ENCODE results near the gene WDHD1. TPM values are rescaled to one million over a fixed set of nuclear protein-coding genes. Genes with fewer than 3 reads are reported as not detected.
"Not testable (repeated sequence)": the region's sequence is repeated elsewhere in the genome, so short reads cannot be mapped to it uniquely, and the experiment has no call there.

WDHD1 gene
- total RNA-seq, 2 experiments from 2014 or later = 45.9 to 46.6 TPM

DNA sequence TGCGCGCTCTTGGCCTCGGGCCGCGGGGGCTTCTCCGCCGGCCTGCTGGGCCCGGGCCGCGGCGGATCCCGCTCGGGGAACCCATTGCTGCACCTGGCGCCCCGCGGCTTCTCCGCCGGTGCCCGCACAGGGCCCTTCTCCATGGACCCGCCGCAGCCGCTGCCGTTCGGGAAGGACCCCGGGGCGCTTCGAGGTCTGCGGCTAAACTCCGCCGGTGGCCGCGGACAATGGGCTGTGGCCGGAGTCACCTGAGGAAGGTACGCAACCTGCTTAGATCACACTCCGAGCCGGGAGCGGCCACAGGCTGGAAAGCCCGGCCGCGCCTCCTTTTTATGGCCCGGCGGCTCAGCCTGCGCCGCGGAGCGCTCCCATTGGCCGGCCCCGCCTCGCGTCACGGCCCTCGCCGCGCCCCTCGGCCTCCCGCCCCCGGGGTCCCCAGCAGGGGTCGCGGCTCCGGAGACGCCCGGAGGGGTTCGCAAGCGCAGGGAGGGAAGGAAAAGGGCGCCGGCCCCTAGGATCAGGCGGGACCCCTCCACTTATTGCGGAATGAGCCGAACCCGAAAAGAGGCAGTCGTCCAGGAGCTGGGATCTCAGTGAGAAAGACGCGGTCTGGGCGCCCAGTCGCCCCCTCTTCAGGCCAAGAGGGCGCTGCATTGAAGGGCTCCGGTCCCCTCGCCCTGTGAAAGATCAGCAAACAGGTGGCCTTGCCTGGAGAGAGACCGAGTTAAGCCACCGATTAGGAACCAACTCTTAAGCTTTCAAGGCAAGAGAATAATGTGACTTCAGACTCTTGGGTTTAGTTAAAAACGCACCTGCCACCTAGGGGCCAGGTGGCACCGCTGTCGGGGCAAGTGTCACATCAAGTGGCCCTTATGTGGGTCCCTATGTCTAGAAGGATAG lies 124.1 kb downstream of the WDHD1 start, which contains the start of gene GCH1:
GCH1 (minus strand) TSS at position 306 of the 900 bp plus-strand sequence; CDS start at position 143, 163 bp downstream.
- CTCF ChIA-PET = interaction anchor here (0.9 to 4.5 kb wide), 17 partner anchors 9 to 430 kb away, joined by 3 to 39 read pairs (median 6); no protein-coding TSS in a partner anchor
- peak; percentile 81 for ATAC-seq
- peak within 1 kb of the TSS; percentile 90 for H3K4me3 Mint-ChIP-seq
- H3K36me3 Mint-ChIP-seq (ENCODE audit: low read depth) = peaks cover 20% of the 10 kb centered on the region
- H3K4me1 Mint-ChIP-seq (ENCODE audit: low read depth) = peaks cover 48% of the 10 kb centered on the region
- H3K9me3 Mint-ChIP-seq (ENCODE audit: insufficient read depth) = peaks cover 3% of the 10 kb centered on the region
- POLR2A ChIA-PET = interaction anchor here (0.6 to 2.9 kb wide), 8 partner anchors 9 to 392 kb away, joined by 3 to 26 read pairs (median 3); partner anchors contain the start of gene SAMD4A
- H3K27ac Mint-ChIP-seq = peak within 1 kb of the TSS; percentile 91
- H3K27me3 Mint-ChIP-seq (ENCODE audit: low read depth) = no peaks in the 10 kb centered on the region
- DNase-seq = peak; percentile 79

DNA sequence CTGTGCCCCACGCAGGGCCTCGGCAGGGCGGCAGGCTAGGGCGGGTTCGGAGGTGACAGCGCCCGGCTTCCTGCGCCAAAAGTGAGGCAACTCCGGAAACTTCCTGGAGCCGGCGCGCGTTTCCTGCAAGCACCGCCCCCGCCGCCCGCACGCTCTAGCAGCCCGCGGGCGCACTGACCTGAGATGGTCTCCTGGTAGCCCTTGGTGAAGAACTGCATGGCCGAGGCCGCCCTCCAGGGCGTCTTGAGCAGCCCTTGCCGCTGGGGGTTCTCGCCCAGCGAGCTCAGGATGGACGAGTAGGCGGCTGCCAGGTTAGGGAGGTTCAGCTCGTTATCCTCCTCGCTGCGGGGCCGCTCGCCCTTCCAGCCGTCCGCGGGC lies 124.8 kb downstream of the WDHD1 start:
- no peaks in the 10 kb centered on the region for H3K27me3 Mint-ChIP-seq (ENCODE audit: low read depth)
- H3K9me3 Mint-ChIP-seq (ENCODE audit: insufficient read depth) = peaks cover 3% of the 10 kb centered on the region
- DNase-seq (peak; percentile 88), ATAC-seq (peak; percentile 71)
- H3K36me3 Mint-ChIP-seq (ENCODE audit: low read depth) = peaks cover 24% of the 10 kb centered on the region
- H3K27ac Mint-ChIP-seq = peak overlapping the region; percentile 91
- peak overlapping the region; percentile 90 for H3K4me3 Mint-ChIP-seq
- ChIA-PET CTCF (interaction anchor here (1.0 to 4.5 kb wide), 8 partner anchors 8 to 126 kb away, joined by 3 to 39 read pairs (median 7); no protein-coding TSS in a partner anchor), POLR2A (interaction anchor here (0.6 to 2.9 kb wide), 6 partner anchors 17 to 392 kb away, joined by 3 to 26 read pairs (median 4); partner anchors contain the start of gene SAMD4A)
- peaks cover 48% of the 10 kb centered on the region for H3K4me1 Mint-ChIP-seq (ENCODE audit: low read depth)

DNA sequence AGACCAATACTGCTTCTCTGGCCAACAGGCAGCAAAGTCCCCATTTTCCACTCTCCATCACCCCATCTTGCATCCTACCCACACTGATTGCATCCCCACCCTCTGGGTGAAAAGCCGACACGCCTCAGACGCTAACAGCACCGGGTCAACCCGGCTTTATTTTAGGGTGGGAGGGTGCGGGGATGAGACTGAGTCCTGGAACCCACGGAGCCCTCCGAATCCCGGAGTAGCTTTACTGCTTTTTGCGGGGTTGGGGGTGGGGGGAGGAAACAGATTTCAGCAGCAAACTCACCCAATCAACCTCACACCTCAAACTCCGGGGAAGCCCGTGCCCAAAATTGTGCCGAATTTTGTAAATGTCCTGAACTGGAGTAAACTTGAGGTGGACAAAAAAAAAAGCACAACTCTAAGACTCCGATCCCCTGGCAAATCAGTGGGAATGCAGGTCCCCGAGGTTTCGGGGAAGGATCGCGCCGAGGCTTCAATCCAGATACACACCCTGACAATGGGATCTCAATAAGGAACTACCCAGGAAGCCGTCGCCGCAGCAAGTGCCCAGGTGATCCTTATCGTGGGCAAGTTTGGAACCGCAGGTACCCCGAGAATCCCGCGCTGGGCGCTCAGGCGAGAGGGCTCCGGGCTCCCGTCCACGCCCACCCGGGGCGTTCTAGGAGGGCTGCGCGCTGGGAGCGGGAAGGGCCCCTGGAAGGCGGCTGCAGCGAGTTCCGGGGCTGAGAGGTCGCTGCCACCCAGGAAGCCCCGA lies 125.3 kb downstream of the WDHD1 start:
- CTCF ChIA-PET = interaction anchor here (0.8 to 4.5 kb wide), 7 partner anchors 9 to 460 kb away, joined by 3 to 39 read pairs (median 8); partner anchors contain the start of gene CNIH1
- Mint-ChIP-seq H3K27me3 (ENCODE audit: low read depth) (no peaks in the 10 kb centered on the region), H3K4me3 (peak overlapping the region; percentile 90), H3K4me1 (ENCODE audit: low read depth) (peaks cover 42% of the 10 kb centered on the region), H3K27ac (peak overlapping the region; percentile 91), H3K36me3 (ENCODE audit: low read depth) (peaks cover 24% of the 10 kb centered on the region), H3K9me3 (ENCODE audit: insufficient read depth) (peaks cover 3% of the 10 kb centered on the region)
- DNase-seq = peak; percentile 44
- POLR2A ChIA-PET = interaction anchor here (0.6 to 2.9 kb wide), 6 partner anchors 16 to 391 kb away, joined by 3 to 26 read pairs (median 4); partner anchors contain the start of genes SAMD4A, SOCS4 and WDHD1
- ATAC-seq = no peak

DNA sequence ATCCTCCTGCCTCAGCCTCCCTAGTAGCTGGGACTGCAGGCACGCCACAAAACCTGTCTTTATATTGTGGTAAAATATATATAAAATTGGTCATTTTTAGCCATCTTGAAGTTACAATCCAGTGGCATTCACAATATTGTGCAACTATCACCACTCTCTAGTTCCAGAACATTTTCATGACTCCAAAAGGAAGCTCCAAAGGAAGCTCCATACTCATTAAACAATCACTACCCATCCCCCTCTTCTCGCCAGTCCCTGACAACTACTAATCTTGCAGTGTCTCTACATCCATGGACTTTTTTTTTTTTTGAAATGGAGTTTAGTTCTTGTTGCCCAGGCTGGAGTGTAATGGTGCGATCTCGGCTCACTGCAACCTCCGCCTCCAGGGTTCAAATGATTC lies 127.3 kb downstream of the WDHD1 start:
- no peak for ATAC-seq
- no peaks in the 10 kb centered on the region for H3K9me3 Mint-ChIP-seq (ENCODE audit: insufficient read depth)
- H3K27me3 Mint-ChIP-seq (ENCODE audit: low read depth) = no peaks in the 10 kb centered on the region
- peaks cover 39% of the 10 kb centered on the region for H3K4me1 Mint-ChIP-seq (ENCODE audit: low read depth)
- ChIA-PET CTCF (interaction anchor here (0.9 to 2.0 kb wide), 5 partner anchors 9 to 336 kb away, joined by 3 to 7 read pairs (median 5); no protein-coding TSS in a partner anchor), POLR2A (interaction anchor here (1.0 to 1.5 kb wide), 2 partner anchors 18 to 127 kb away, joined by 3 to 6 read pairs; partner anchors contain the start of genes SOCS4 and WDHD1)
- peaks cover 27% of the 10 kb centered on the region for H3K36me3 Mint-ChIP-seq (ENCODE audit: low read depth)
- peak overlapping the region; percentile 90 for H3K4me3 Mint-ChIP-seq
- peak overlapping the region; percentile 15 for H3K27ac Mint-ChIP-seq
- no peak for DNase-seq

DNA sequence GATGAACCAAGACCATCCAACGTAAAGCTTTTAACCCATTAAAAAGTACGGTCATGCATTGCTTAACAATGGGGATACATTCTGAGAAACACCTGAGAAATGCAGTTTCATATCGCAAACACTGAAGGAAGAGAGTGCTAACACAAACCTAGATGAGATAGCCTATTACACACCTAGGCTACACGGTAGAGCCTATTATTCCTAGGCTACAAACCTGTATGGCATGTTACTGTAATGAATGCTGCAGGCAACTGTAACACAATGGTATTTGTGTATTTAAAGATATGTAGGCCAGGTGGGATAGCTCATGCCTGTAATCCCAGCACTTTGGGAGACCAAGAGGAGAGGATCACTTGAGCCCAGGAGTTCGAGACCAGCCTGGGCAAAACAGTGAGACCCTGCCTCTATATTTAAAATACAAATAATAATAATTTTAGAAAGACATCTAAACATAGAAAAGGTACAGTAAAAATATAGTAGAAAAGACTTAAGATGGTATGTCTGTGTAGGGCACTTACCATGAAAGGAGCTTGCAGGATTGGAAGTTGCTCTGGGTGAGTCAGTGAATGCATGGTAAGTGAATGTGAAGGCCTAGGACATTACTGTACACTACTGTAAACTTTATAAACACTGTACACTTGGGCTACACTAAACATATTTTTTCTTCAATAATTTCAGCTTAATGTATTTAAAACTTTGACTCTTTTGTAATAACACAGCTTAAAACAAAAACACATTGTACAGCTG lies 128.9 kb downstream of the WDHD1 start:
- Mint-ChIP-seq H3K4me1 (ENCODE audit: low read depth) (peaks cover 36% of the 10 kb centered on the region), H3K36me3 (ENCODE audit: low read depth) (peaks cover 28% of the 10 kb centered on the region)
- DNase-seq; H3K27me3 Mint-ChIP-seq (ENCODE audit: low read depth); H3K9me3 Mint-ChIP-seq (ENCODE audit: insufficient read depth); H3K4me3 Mint-ChIP-seq; ATAC-seq; H3K27ac Mint-ChIP-seq: not testable (repeated sequence)
- POLR2A ChIA-PET = interaction anchor here (1.0 to 1.4 kb wide), 2 partner anchors 9 to 11 kb away, joined by 3 to 5 read pairs; no protein-coding TSS in a partner anchor
- CTCF ChIA-PET = interaction anchor here (1.3 kb wide), 1 partner anchor 11 kb away, joined by 4 read pairs; no protein-coding TSS in a partner anchor

DNA sequence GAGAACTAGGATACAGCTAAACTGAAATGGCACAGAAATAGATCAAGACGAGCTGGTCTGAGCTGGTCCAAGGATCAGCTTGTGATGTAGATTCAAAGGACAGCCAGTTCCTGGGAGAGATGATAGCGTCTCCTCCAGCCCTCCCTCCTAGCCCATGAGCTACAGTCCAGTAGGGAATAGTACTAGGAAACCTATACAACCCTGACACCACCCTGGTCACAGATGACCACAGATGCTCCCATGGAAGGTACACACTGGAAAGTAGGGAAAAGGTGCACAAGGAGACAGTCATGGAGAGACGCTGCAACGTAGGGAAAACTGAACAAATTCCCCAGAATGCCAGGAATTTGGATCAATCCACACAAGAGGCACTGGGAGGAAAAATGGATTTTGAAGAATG lies 131.2 kb downstream of the WDHD1 start:
- Mint-ChIP-seq H3K27me3 (ENCODE audit: low read depth) (no peaks in the 10 kb centered on the region), H3K9me3 (ENCODE audit: insufficient read depth) (no peaks in the 10 kb centered on the region), H3K4me1 (ENCODE audit: low read depth) (peaks cover 39% of the 10 kb centered on the region), H3K27ac (no peak overlapping the region), H3K4me3 (no peak overlapping the region), H3K36me3 (ENCODE audit: low read depth) (peaks cover 31% of the 10 kb centered on the region)
- POLR2A ChIA-PET = interaction anchor here (0.6 kb wide), 1 partner anchor 1769 kb away, joined by 4 read pairs; no protein-coding TSS in a partner anchor
- DNase-seq = no peak
- ATAC-seq = no peak
- CTCF ChIA-PET = interaction anchor here (6.6 kb wide), 1 partner anchor 14 kb away, joined by 42 read pairs; no protein-coding TSS in a partner anchor

DNA sequence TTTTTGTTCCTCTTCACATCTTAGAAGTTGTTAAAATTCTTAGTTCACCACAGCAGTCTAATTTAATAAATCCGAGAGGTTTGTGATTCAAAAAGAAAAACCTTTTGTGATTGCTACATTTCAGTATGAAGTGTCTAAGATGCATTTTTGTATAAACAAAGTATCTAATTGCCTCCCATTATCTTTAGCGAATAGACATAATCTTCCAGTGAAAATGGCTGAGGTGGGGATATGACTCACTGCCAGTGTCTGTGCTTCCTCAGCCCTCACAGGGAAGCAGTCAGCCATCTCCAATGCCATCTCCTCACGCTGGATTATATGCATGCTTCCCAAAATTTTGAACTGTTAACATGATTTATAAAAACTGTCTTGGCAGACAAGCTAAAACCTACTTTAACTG lies 131.9 kb downstream of the WDHD1 start:
- Mint-ChIP-seq H3K4me3 (no peak overlapping the region), H3K27ac (no peak overlapping the region), H3K9me3 (ENCODE audit: insufficient read depth) (no peaks in the 10 kb centered on the region), H3K4me1 (ENCODE audit: low read depth) (peaks cover 36% of the 10 kb centered on the region), H3K27me3 (ENCODE audit: low read depth) (no peaks in the 10 kb centered on the region), H3K36me3 (ENCODE audit: low read depth) (peaks cover 27% of the 10 kb centered on the region)
- CTCF ChIA-PET = interaction anchor here (6.6 kb wide), 1 partner anchor 13 kb away, joined by 42 read pairs; no protein-coding TSS in a partner anchor
- DNase-seq = no peak
- POLR2A ChIA-PET = no interaction called here
- ATAC-seq = no peak

DNA sequence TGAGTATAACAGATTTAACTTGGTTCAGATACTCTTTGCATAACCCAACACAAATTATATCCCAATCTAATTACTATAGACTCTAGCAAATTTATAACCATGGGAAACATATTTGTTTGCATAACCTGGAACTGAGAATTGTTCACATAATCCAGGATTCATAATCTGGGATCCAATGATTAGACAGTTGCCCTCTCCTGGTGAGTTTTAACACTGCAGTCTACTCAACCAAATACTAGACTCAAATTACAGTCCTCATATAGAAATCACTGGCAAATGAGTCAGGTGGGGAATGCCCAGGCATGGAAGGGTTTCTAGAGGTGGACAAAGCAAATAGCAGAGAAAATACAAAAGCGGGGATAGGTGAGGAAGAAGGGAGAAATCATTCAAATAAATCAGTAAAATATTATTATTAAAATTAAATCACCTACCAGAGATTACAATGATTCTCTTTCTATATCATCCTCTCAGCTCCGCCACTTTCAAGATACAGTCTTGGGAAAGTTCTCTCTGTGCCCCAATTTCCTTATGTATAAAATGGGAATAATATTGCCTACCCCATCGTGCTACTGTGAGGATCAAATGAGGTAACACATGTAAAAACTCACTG lies 133.6 kb downstream of the WDHD1 start:
- H3K4me1 Mint-ChIP-seq (ENCODE audit: low read depth) = peaks cover 43% of the 10 kb centered on the region
- H3K36me3 Mint-ChIP-seq (ENCODE audit: low read depth) = peaks cover 22% of the 10 kb centered on the region
- CTCF ChIA-PET = interaction anchor here (0.8 to 6.6 kb wide), 3 partner anchors 9 to 11 kb away, joined by 3 to 42 read pairs (median 4); partner anchors contain the start of gene GCH1
- H3K4me3 Mint-ChIP-seq = no peak overlapping the region
- H3K27ac Mint-ChIP-seq = no peak overlapping the region
- DNase-seq (peak; percentile 39), ATAC-seq (peak; percentile 48)
- POLR2A ChIA-PET = interaction anchor here (1.0 kb wide), 1 partner anchor 10 kb away, joined by 3 read pairs; no protein-coding TSS in a partner anchor
- no peaks in the 10 kb centered on the region for H3K27me3 Mint-ChIP-seq (ENCODE audit: low read depth)
- no peaks in the 10 kb centered on the region for H3K9me3 Mint-ChIP-seq (ENCODE audit: insufficient read depth)

DNA sequence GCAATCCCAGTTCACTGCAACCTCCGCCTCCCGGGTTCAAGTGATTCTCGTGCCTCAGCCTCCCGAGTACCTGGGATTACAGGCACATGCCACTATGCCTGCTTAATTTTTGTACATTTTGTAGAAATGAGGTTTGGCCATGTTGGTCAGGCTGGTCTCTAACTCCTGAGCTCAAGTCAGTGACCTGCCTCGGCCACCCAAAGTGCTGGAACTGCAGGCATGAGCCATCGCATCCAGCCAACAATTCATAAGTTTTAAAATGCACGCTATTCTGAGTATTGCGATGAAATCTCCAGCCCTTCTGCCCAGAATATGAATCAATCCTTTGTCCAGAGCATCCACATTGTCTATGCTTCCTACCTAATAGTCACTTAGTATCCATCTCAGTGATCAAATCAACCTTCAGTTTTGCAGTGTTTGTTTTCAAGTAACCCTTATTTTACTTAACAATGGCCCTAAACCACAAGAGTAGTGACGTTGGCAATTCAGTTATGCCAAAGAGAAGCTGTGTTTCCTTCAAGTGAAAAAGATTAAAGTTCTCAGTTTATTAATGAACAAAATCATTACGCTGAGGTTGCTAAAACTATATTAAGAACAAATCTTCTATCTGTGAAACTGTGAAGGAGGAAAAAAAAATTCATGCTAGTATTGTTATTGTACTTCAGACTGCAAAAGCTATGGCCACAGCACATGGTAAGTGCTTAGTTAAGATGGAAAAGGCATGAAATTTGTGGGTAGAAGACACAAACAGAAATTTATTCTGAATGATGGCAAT lies 135.2 kb downstream of the WDHD1 start:
- Mint-ChIP-seq H3K36me3 (ENCODE audit: low read depth) (peaks cover 19% of the 10 kb centered on the region), H3K4me1 (ENCODE audit: low read depth) (peaks cover 44% of the 10 kb centered on the region), H3K27me3 (ENCODE audit: low read depth) (no peaks in the 10 kb centered on the region), H3K4me3 (no peak overlapping the region), H3K9me3 (ENCODE audit: insufficient read depth) (no peaks in the 10 kb centered on the region), H3K27ac (no peak overlapping the region)
- ATAC-seq (no peak), DNase-seq (no peak)
- ChIA-PET POLR2A (no interaction called here), CTCF (interaction anchor here (1.1 to 6.6 kb wide), 4 partner anchors 8 to 12 kb away, joined by 3 to 42 read pairs (median 14); partner anchors contain the start of gene GCH1)

Measured in activated CD8-positive, alpha-beta T cell treated with anti-CD3 and anti-CD28 coated beads, Interleukin-2, amount 10 ng/mL, durations not matched to agents 7 days and 5 days (primary cell).